H1 (cell line): ENCODE measurements around the gene ERCC1. TPM values are rescaled to one million over a fixed set of nuclear protein-coding genes. Genes with fewer than 3 reads are reported as not detected.

Experiments
- CTCF ChIA-PET: fragments of 300-600 bp; sonication (Branson Sonifier 250); formaldehyde crosslinking; loops from one replicate; lab custom pipeline; 2021; ENCODE audit not compliant: partially characterized antibody; lab: Charles Lee
- POLR2A ChIA-PET: fragments of 300-600 bp; sonication (Branson Sonifier 250); formaldehyde crosslinking; loops from one replicate; lab custom pipeline; 2021; ENCODE audit warnings: inconsistent platforms; ENCODE audit not compliant: partially characterized antibody; lab: Charles Lee
- DNase-seq, 2 experiments: peaks; one replicate each; pipeline versions ENCODE4 v3.0.0 to v3.0.0-alpha.2; 2010 to 2022; ENCODE audit warnings: low spot score in 2 of 2, low read depth in 1 of 2, mixed read lengths in 1 of 2
- FAIRE-seq: peaks from 2 replicates; lab custom pipeline; 2011; peaks lifted over from hg19 to GRCh38; lab: Jason Lieb, UNC
- H2AFZ ChIP-seq: 2 replicates; pipeline ENCODE4 v1.8.1; 2012; ENCODE audit warnings: low read length, inconsistent platforms
- H2AK5ac ChIP-seq: 2 replicates; pipeline ENCODE4 v1.6.1; 2013; ENCODE audit warnings: low read depth, low read length
- H2BK120ac ChIP-seq: replicated peaks from 2 replicates; pipeline ENCODE3; 2013; ENCODE audit warnings: low read depth, low read length, inconsistent platforms
- H2BK12ac ChIP-seq: 2 replicates; pipeline ENCODE4 v1.6.1; 2013; ENCODE audit warnings: low read depth, low read length
- H2BK15ac ChIP-seq: 2 replicates; pipeline ENCODE4 v1.6.1; 2013; ENCODE audit warnings: low read length
- H2BK20ac ChIP-seq: 2 replicates; pipeline ENCODE4 v1.6.1; 2013; ENCODE audit warnings: low read length
- H2BK5ac ChIP-seq: 2 replicates; pipeline ENCODE4 v1.6.1; 2013; ENCODE audit warnings: low read depth, low read length
- H3K14ac ChIP-seq: 2 replicates; pipeline ENCODE4 v1.6.1; 2013; ENCODE audit warnings: inconsistent platforms; ENCODE audit not compliant: insufficient read length
- H3K18ac ChIP-seq: 2 replicates; pipeline ENCODE4 v1.6.1; 2013; ENCODE audit warnings: low read length; ENCODE audit errors: extremely low read depth
- H3K23ac ChIP-seq: 2 replicates; pipeline ENCODE4 v1.6.1; 2013; ENCODE audit warnings: inconsistent platforms; ENCODE audit not compliant: insufficient read length
- H3K23me2 ChIP-seq: 2 replicates; pipeline ENCODE4 v1.6.1; 2013; ENCODE audit warnings: low read depth, low read length
- H3K27ac ChIP-seq: 2 replicates; pipeline ENCODE4 v1.6.1; 2011; ENCODE audit warnings: low read depth, low read length, inconsistent platforms
- H3K27me3 ChIP-seq, 4 experiments: replicated peaks in 1 of 4; 1 replicate in 1 of 4; 2 replicates in 3 of 4; pipeline versions ENCODE4 v1.6.1 to v1.8.1; 2011 to 2013; ENCODE audit warnings: low read length in 3 of 4, mild to moderate bottlenecking in 3 of 4, inconsistent platforms in 2 of 4, mixed read lengths in 2 of 4, moderate library complexity in 1 of 4; ENCODE audit not compliant: control insufficient read depth in 3 of 4, insufficient read depth in 3 of 4; ENCODE audit errors: extremely low read depth in 1 of 4
- H3K36me3 ChIP-seq, 4 experiments: 2 replicates each; pipeline versions ENCODE4 v1.6.1 to v1.8.1; 2011 to 2013; ENCODE audit warnings: mild to moderate bottlenecking in 4 of 4, low read length in 3 of 4, moderate library complexity in 2 of 4, control low read depth in 1 of 4, inconsistent platforms in 1 of 4; ENCODE audit not compliant: insufficient read depth in 4 of 4, control insufficient read depth in 2 of 4
- H3K4ac ChIP-seq: replicated peaks from 2 replicates; pipeline ENCODE3; 2013; ENCODE audit warnings: low read length, low read depth, mixed read lengths, inconsistent platforms; ENCODE audit not compliant: insufficient read length
- H3K4me1 ChIP-seq, 4 experiments: replicated peaks in 1 of 4; 1 replicate in 1 of 4; 2 replicates in 3 of 4; pipeline versions ENCODE4 v1.6.1 to v1.8.1; 2011 to 2013; ENCODE audit warnings: low read length in 3 of 4, inconsistent platforms in 2 of 4, mixed read lengths in 1 of 4; ENCODE audit not compliant: insufficient read depth in 4 of 4, control insufficient read depth in 3 of 4
- H3K4me2 ChIP-seq, 2 experiments: 2 replicates each; pipeline versions ENCODE4 v1.6.1 to v1.8.1; 2011 to 2013; ENCODE audit warnings: low read depth in 2 of 2, low read length in 2 of 2, control low read depth in 1 of 2, inconsistent platforms in 1 of 2, mild to moderate bottlenecking in 1 of 2; ENCODE audit not compliant: insufficient read depth in 1 of 2
- H3K4me3 ChIP-seq, 4 experiments: fragments of 200-600, 300-600 bp in 1 of 4; sonication (generic), shearing (Covaris generic), sonication (Bioruptor Twin) in 1 of 4; 2 replicates each; pipeline versions ENCODE4 v1.5.1 to v1.8.1; 2011 to 2016; ENCODE audit warnings: low read length in 4 of 4, low read depth in 3 of 4, control low read depth in 2 of 4, inconsistent platforms in 2 of 4, mild to moderate bottlenecking in 2 of 4, mixed read lengths in 1 of 4, moderate library complexity in 1 of 4; ENCODE audit not compliant: insufficient read depth in 2 of 4; ENCODE audit errors: extremely low read depth in 1 of 4
- H3K56ac ChIP-seq: replicated peaks from 2 replicates; pipeline ENCODE3; 2013; ENCODE audit warnings: low read depth, mild to moderate bottlenecking, mixed read lengths, low read length, inconsistent platforms; ENCODE audit not compliant: insufficient read length
- H3K79me1 ChIP-seq: 2 replicates; pipeline ENCODE4 v1.6.1; 2013; ENCODE audit warnings: low read depth, low read length, control low read depth
- H3K79me2 ChIP-seq, 2 experiments: 2 replicates each; pipeline versions ENCODE4 v1.6.1 to v1.8.1; 2012 to 2013; ENCODE audit warnings: low read length in 2 of 2, mild to moderate bottlenecking in 2 of 2, inconsistent platforms in 1 of 2; ENCODE audit not compliant: insufficient read depth in 2 of 2, control insufficient read depth in 1 of 2
- H3K9ac ChIP-seq, 4 experiments: replicated peaks in 1 of 4; 1 replicate in 1 of 4; 2 replicates in 3 of 4; pipeline versions ENCODE4 v1.6.1 to v1.8.1; 2011 to 2013; ENCODE audit warnings: low read depth in 3 of 4, low read length in 3 of 4, control low read depth in 2 of 4, mild to moderate bottlenecking in 2 of 4, moderate library complexity in 2 of 4, inconsistent platforms in 1 of 4; ENCODE audit errors: extremely low read depth in 1 of 4
- H3K9me3 ChIP-seq, 2 experiments: 2 replicates each; pipeline versions ENCODE4 v1.6.1 to v1.8.1; 2012 to 2013; ENCODE audit warnings: mild to moderate bottlenecking in 2 of 2, moderate library complexity in 2 of 2, control low read depth in 1 of 2, inconsistent platforms in 1 of 2, low read depth in 1 of 2, low read length in 1 of 2, mixed read lengths in 1 of 2; ENCODE audit not compliant: insufficient read depth in 2 of 2
- H4K20me1 ChIP-seq, 2 experiments: replicated peaks in 1 of 2; 2 replicates each; pipeline versions ENCODE3 to v1.8.1; 2011 to 2013; ENCODE audit warnings: inconsistent platforms in 2 of 2, low read length in 2 of 2, mild to moderate bottlenecking in 1 of 2; ENCODE audit not compliant: insufficient read depth in 2 of 2, control insufficient read depth in 1 of 2
- H4K5ac ChIP-seq: 2 replicates; pipeline ENCODE4 v1.6.1; 2013; ENCODE audit warnings: low read length, low read depth, mixed read lengths, inconsistent platforms; ENCODE audit not compliant: insufficient read length
- H4K8ac ChIP-seq: 2 replicates; pipeline ENCODE4 v1.8.0; 2013; ENCODE audit warnings: mild to moderate bottlenecking, moderate library complexity, low read length, inconsistent platforms; ENCODE audit not compliant: insufficient read depth; ENCODE audit errors: extremely low read depth
- H4K91ac ChIP-seq: replicated peaks from 2 replicates; pipeline ENCODE3; 2013; ENCODE audit warnings: low read length, mixed read lengths, inconsistent platforms; ENCODE audit not compliant: insufficient read length
- ASH2L ChIP-seq: fragments of 200-600, 300-600 bp; sonication (generic); IDR thresholded peaks from one replicate; pipeline ENCODE4 v1.7.1; 2017; ENCODE audit warnings: low read length
- BCL11A ChIP-seq, 2 experiments: IDR thresholded peaks; one replicate each; pipeline ENCODE4 v1.6.1; 2011; ENCODE audit warnings: low read depth in 2 of 2, low read length in 2 of 2, mild to moderate bottlenecking in 2 of 2
- CREB1 ChIP-seq: IDR thresholded peaks from 2 replicates; pipeline ENCODE4 v1.6.1; 2012; ENCODE audit warnings: inconsistent platforms
- GABPA ChIP-seq: IDR thresholded peaks from 2 replicates; pipeline ENCODE4 v1.6.1; 2011; ENCODE audit warnings: mild to moderate bottlenecking, low read length, moderate library complexity, borderline replicate concordance; ENCODE audit not compliant: insufficient read depth
- GTF2F1 ChIP-seq: IDR thresholded peaks from 2 replicates; pipeline ENCODE4 v1.6.1; 2012; ENCODE audit warnings: low read depth, low read length, improper control_type of control experiment, borderline replicate concordance
- HDAC2 ChIP-seq, 2 experiments: fragments of 300-600 bp in 1 of 2; sonication (generic) in 1 of 2; IDR thresholded peaks; 2 replicates each; pipeline ENCODE4 v1.6.1; 2011 to 2012; ENCODE audit warnings: low read depth in 2 of 2, low read length in 2 of 2, mild to moderate bottlenecking in 2 of 2, moderate library complexity in 2 of 2, borderline replicate concordance in 1 of 2, inconsistent platforms in 1 of 2
- KDM1A ChIP-seq: fragments of 200-600, 300-600 bp; sonication (generic); IDR thresholded peaks from 2 replicates; pipeline ENCODE4 v1.7.1; 2016; ENCODE audit warnings: mild to moderate bottlenecking, low read length, borderline replicate concordance
- PHF8 ChIP-seq: fragments of 200-600 bp; sonication (generic); conservative IDR thresholded peaks from 2 replicates; pipeline ENCODE4 v1.7.1; 2012; ENCODE audit warnings: low read depth, mild to moderate bottlenecking, inconsistent platforms, low read length, moderate library complexity
- RAD21 ChIP-seq, 2 experiments: IDR thresholded peaks in 1 of 2; conservative IDR thresholded peaks in 1 of 2; 2 replicates each; pipeline ENCODE4 v1.6.1; 2011; ENCODE audit warnings: low read depth in 2 of 2, low read length in 2 of 2, improper control_type of control experiment in 1 of 2, inconsistent platforms in 1 of 2, mild to moderate bottlenecking in 1 of 2, moderate library complexity in 1 of 2
- SP4 ChIP-seq: IDR thresholded peaks from 2 replicates; pipeline ENCODE4 v1.6.1; 2012; ENCODE audit warnings: low read length, inconsistent platforms
- WGBS, 2 experiments: shearing (Covaris generic) in 1 of 2; methylation state at CpG; one replicate each; pipeline versions ENCODE4 v1.1.6 to v1.1.7; 2013 to 2015; ENCODE audit warnings: low lambda C conversion rate in 2 of 2, mixed read lengths in 2 of 2, inconsistent platforms in 1 of 2, low coverage in 1 of 2, missing lambda C conversion rate in 1 of 2; ENCODE audit not compliant: insufficient replicate concordance in 2 of 2, insufficient coverage in 1 of 2, insufficient read length in 1 of 2; ENCODE audit errors: extremely low coverage in 1 of 2, missing lambda C conversion rate in 1 of 2; 5-methylcytosine and 5-hydroxymethylcytosine counted together
- polyA plus RNA-seq, 7 experiments: library from polyadenylated mRNA; depleted of rRNA in 3 of 7; stranded (reverse) in 5 of 7; unstranded in 2 of 7; fragments of >200 nt in 5 of 7; fragments of 200-250 nt in 2 of 7; gene quantifications; 1 replicate in 5 of 7; 2 replicates in 1 of 7; 4 replicates in 1 of 7; pipeline versions ENCODE4 v1.2.1 to v1.2.3, GENCODE V29; 2011 to 2013; ENCODE audit warnings: missing spikeins in 2 of 7, mixed read lengths in 2 of 7
- total RNA-seq: library from RNA; stranded (reverse); fragmentation: NEBNext Ultra II Directional; extraction: Animal tissue kit (Norgen Biotek cat#: 25700); gene quantifications from 2 replicates; pipeline ENCODE4 v1.2.1, GENCODE V29; 2021

The ERCC1 gene
- total and polyA plus RNA-seq, 2 of the 8 experiments (the other 6 are each of a cell fraction or from before 2014, with no cell fraction given), result 44.7 to 94.2 TPM

DNA sequence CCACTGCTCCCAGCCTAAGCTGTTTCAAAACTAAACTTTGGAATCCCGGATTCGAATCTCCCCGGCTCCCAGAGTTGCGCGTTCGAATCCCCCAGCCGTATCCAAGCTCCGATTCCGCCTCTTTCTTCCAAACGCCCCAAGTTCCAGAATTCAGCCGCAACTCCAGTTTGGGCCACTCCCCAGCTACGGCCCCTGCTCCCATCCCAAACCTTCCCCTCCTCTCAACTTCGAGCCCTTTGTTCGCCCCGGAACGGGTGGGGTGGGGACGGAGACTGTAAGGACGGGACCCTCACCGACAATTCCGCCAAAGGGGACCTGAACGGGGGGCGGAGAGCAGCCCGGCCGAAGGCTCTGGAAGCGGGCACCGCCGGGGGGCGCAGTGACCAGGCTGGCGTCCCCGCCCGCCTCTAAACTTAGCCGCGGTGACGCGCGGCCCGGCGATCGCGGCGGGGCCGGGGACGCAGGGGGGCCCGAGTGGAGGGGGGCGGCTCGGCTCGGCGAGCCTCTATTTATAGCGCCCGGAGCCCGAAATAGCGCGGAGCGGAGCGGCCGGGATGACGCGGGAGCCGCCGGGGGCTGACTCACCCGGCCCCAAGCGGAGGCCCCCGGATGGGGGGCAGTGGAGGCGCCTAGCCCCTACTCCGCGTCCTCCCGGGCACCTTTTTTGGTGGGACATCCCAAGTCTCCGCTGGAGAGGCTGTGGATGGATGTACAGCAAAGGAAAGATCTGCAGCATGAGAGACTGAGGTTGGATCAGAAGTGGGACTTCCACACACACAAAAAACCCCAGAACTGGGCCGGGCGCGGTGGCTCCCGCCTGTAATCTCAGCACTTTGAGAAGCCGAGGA is 4.9 kb upstream of the ERCC1 start:
- Histone ChIP-seq H3K23ac (no peak overlapping the region), H3K4ac (no peak overlapping the region), H2BK5ac (no peak overlapping the region), H3K4me2 (peak overlapping the region; percentile 34 to 64), H3K56ac (no peak overlapping the region), H3K27ac (no peak overlapping the region), H2BK20ac (no peak overlapping the region), H3K23me2 (peaks cover 8% of the 10 kb centered on the region), H3K18ac (0 out of 2 replicates have a peak overlapping the region, but pooled peaks have one; percentile 4), H2BK12ac (no peak overlapping the region), H4K5ac (no peak overlapping the region), H3K9ac (peak overlapping the region in 2 of 4 experiments; percentile 10 to 20; a peak in 1 of 7 replicates), H3K79me1 (no peaks in the 10 kb centered on the region), H3K36me3 (no peaks in the 10 kb centered on the region), H3K27me3 (no peaks in the 10 kb centered on the region), H2BK120ac (no peak overlapping the region), H2AFZ (0 out of 2 replicates have a peak overlapping the region, but pooled peaks have one; percentile 72), H4K91ac (no peak overlapping the region), H3K9me3 (no peaks in the 10 kb centered on the region), H4K20me1 (no peaks in the 10 kb centered on the region), H2AK5ac (no peak overlapping the region), H4K8ac (0 out of 2 replicates have a peak overlapping the region, but pooled peaks have one; percentile 1), H3K14ac (no peak overlapping the region), H3K4me3 (peak overlapping the region; percentile 47 to 77 (median 66)), H3K4me1 (peaks cover 0 to 4% (median 1%) of the 10 kb centered on the region in 4 experiments; a peak in 3 of 7 replicates), H3K79me2 (no peaks in the 10 kb centered on the region), H2BK15ac (no peak overlapping the region)
- DNase-seq (peak in 1 of 2 experiments; percentile 85), FAIRE-seq (no peak)
- CTCF ChIA-PET, result interaction anchor here (0.6 to 21.2 kb wide), 14 partner anchors 8 to 1760 kb away, joined by 3 to 760 read pairs (median 3); partner anchors contain the start of gene FOSB
- WGBS, 2 experiments, result 8% methylated on average over 35 of the region's 73 CpGs; no CpG with 5 or more reads in 1 of the 2 experiments
- POLR2A ChIA-PET, result interaction anchor here (0.6 to 1.0 kb wide), 7 partner anchors 11 to 102 kb away, joined by 3 to 6 read pairs (median 4); partner anchors contain the start of gene FOSB
- 0 out of 2 replicates have a peak, but pooled peaks have one; percentile 23 for TF ChIP-seq SP4
- peak in 1 of 2 experiments; percentile 30; a peak in 2 of 4 replicates for TF ChIP-seq RAD21 (IDR thresholded peaks at IDR 0.05 in 1 of 2, conservative IDR thresholded peaks at IDR 0.05 in 1 of 2; ENCODE audit: low read depth in 2 of 2, low read length in 2 of 2)
- no peak for TF ChIP-seq GABPA
- TF ChIP-seq ASH2L, result peak; percentile 76
- 0 out of 2 replicates have a peak, but pooled peaks have one; percentile 24 for TF ChIP-seq PHF8
- TF ChIP-seq GTF2F1, result no peak
- peak in 1 of 2 experiments; percentile 93; a peak in 1 of 4 replicates for TF ChIP-seq HDAC2 (IDR thresholded peaks at IDR 0.05; ENCODE audit: borderline replicate concordance in 1 of 2, low read depth in 2 of 2, low read length in 2 of 2)
- TF ChIP-seq BCL11A (IDR thresholded peaks at IDR 0.05; ENCODE audit: low read depth in 2 of 2, low read length in 2 of 2), result no peak
- peak; percentile 37; the same call in 1 of the 2 replicates for TF ChIP-seq CREB1
- TF ChIP-seq KDM1A, result peak; percentile 99
